Activated T-cell treated with anti-CD3 and anti-CD28 coated beads for 24 hours (primary cell): Measurements from ENCODE around the gene GLMN.

ENCODE experiments used
- DNase-seq: peaks from one replicate; pipeline ENCODE4 v3.0.0-alpha.2; 2020; ENCODE audit warnings: low read depth

GLMN gene

GRCh38 chr1:92298573-92299476 is at the start of gene GLMN, which contains the start of gene RPAP2:
TSS of gene GLMN (minus strand) at chr1:92298987. CDS start at chr1:92297999, 988 bp downstream.
TSS of gene RPAP2 (plus strand) at chr1:92299059. CDS start at chr1:92299074, 15 bp downstream.
- peak; percentile 60 for DNase-seq

GRCh38 chr1:92346866-92347640 is 48.3 kb upstream of the GLMN start:
- DNase-seq: no peak

- no peak for DNase-seq
These were observed 44.3 kb upstream of the GLMN start for GRCh38 chr1:92343061-92343460.

GRCh38 chr1:92342401-92342800 is 43.6 kb upstream of the GLMN start:
- no peak for DNase-seq

- no peak for DNase-seq
These were observed 41.4 kb upstream of the GLMN start for GRCh38 chr1:92340154-92340553.

GRCh38 chr1:92333668-92334067 is 34.9 kb upstream of the GLMN start:
- DNase-seq: no peak

GRCh38 chr1:92329347-92330129 is 30.8 kb upstream of the GLMN start:
- no peak for DNase-seq

- no peak for DNase-seq
These were observed 29.0 kb upstream of the GLMN start for GRCh38 chr1:92327794-92328193.

GRCh38 chr1:92326681-92327080 is 27.9 kb upstream of the GLMN start:
- DNase-seq: no peak

GRCh38 chr1:92324784-92325183 is 26.0 kb upstream of the GLMN start:
- DNase-seq: no peak

- DNase-seq: no peak
These were observed 25.0 kb upstream of the GLMN start for GRCh38 chr1:92323473-92324453.

- DNase-seq: no peak
These were observed 19.2 kb upstream of the GLMN start for GRCh38 chr1:92317836-92318493.

GRCh38 chr1:92315766-92316599 is 17.2 kb upstream of the GLMN start:
- no peak for DNase-seq

- DNase-seq: no peak
These were observed 15.2 kb upstream of the GLMN start for GRCh38 chr1:92314024-92314423.

- DNase-seq: no peak
These were observed 11.4 kb upstream of the GLMN start for GRCh38 chr1:92310185-92310597.

GRCh38 chr1:92307980-92308379 is 9.2 kb upstream of the GLMN start:
- DNase-seq: no peak

- no peak for DNase-seq
These were observed 7.2 kb upstream of the GLMN start for GRCh38 chr1:92306020-92306419.

GRCh38 chr1:92301021-92301420 is 2.2 kb upstream of the GLMN start:
- DNase-seq: no peak

GRCh38 chr1:92299477-92300150 is 827 bp upstream of the GLMN start:
- no peak for DNase-seq
